Activated B cell treated with CpG ODN at 0.5 μM for 24 hours (primary cell): ENCODE results near the gene FCHO1. TPM values are rescaled to one million over a fixed set of nuclear protein-coding genes. Genes with fewer than 3 reads are reported as not detected.

Source experiments
- ATAC-seq: fragments of 200-7000 bp; cut with Tn5 transposase; one replicate; pipeline ENCODE4 v1.10.0; 2021; ENCODE audit warnings: low read depth, mild to moderate bottlenecking, moderate library complexity
- CTCF ChIA-PET: fragments of 350-600 bp; sonication (Branson Sonifier 250); formaldehyde crosslinking; loops from one replicate; lab custom pipeline; 2021; ENCODE audit warnings: antibody characterized with exemption; lab: Charles Lee
- POLR2A ChIA-PET: fragments of 350-600 bp; sonication (Branson Sonifier 250); formaldehyde crosslinking; loops from one replicate; lab custom pipeline; 2021; ENCODE audit warnings: antibody characterized with exemption; lab: Charles Lee
- DNase-seq: peaks from one replicate; pipeline ENCODE4 v3.0.0; 2022
- H3K27ac Mint-ChIP-seq: one replicate; pipeline ENCODE4 v1.8.0; 2020; ENCODE audit warnings: mixed read lengths
- H3K27me3 Mint-ChIP-seq: one replicate; pipeline ENCODE4 v1.8.0; 2021; ENCODE audit warnings: mixed read lengths
- H3K36me3 Mint-ChIP-seq: one replicate; pipeline ENCODE4 v1.8.0; 2021; ENCODE audit warnings: low read depth, mixed read lengths
- H3K4me1 Mint-ChIP-seq: one replicate; pipeline ENCODE4 v1.8.0; 2021; ENCODE audit warnings: mixed read lengths
- H3K4me3 Mint-ChIP-seq: one replicate; pipeline ENCODE4 v1.8.0; 2020; ENCODE audit warnings: mild to moderate bottlenecking, mixed read lengths
- H3K9me3 Mint-ChIP-seq: one replicate; pipeline ENCODE4 v1.8.0; 2020; ENCODE audit warnings: mixed read lengths
- intact Hi-C: fragments of 100-400 bp; cut with micrococcal nuclease; formaldehyde crosslinking; loops from one replicate; pipeline ENCODE4 v1.15.1; 2024
- total RNA-seq: library from RNA; stranded (reverse); gene quantifications from 2 replicates; pipeline ENCODE4 v1.2.3, GENCODE V29; 2022
- TF ChIP-seq, protein P1 (sequence below): fragments of 200-600 bp; IDR thresholded peaks from one replicate; pipeline ENCODE4 v1.8.0; 2022; ENCODE audit warnings: antibody characterized with exemption, mild to moderate bottlenecking

Gene FCHO1
- total RNA-seq, 1 donor from 2014 or later = 103 TPM

DNA sequence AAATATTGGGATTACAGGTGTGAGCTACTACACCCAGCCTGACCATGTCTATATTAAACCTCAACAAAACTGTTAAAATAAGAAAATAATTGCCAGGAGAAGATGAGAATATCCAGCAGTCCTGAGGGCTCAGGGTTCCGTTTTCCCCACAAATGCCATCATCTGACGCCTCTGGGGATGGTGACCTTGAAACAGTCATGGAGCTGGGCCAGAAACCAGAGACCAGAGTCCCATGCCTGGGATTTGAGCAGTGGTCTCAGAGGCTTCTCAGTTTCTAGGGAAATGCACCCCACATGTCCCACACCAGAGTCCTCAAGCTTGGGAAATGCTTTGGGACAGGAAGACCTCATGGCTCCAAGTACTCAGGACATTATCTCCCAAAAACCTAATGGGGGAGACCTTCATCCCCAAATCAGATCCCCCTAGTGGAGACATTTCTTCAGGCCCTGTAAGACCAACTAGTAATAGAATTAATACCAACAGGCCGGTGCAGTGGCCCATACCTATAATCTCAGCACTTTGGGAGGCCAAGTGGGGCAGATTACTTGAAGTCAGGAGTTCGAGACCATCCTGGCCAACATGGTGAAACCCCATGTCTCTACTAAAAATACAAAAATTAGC, 34.9 kb upstream of the FCHO1 start:
- CTCF ChIA-PET = interaction anchor here (1.2 kb wide), 1 partner anchor 50 kb away, joined by 5 read pairs; no protein-coding TSS in a partner anchor
- H3K27me3 Mint-ChIP-seq = no peaks in the 10 kb centered on the region
- TF ChIP-seq, protein P1, sequence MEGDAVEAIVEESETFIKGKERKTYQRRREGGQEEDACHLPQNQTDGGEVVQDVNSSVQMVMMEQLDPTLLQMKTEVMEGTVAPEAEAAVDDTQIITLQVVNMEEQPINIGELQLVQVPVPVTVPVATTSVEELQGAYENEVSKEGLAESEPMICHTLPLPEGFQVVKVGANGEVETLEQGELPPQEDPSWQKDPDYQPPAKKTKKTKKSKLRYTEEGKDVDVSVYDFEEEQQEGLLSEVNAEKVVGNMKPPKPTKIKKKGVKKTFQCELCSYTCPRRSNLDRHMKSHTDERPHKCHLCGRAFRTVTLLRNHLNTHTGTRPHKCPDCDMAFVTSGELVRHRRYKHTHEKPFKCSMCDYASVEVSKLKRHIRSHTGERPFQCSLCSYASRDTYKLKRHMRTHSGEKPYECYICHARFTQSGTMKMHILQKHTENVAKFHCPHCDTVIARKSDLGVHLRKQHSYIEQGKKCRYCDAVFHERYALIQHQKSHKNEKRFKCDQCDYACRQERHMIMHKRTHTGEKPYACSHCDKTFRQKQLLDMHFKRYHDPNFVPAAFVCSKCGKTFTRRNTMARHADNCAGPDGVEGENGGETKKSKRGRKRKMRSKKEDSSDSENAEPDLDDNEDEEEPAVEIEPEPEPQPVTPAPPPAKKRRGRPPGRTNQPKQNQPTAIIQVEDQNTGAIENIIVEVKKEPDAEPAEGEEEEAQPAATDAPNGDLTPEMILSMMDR = no peak
- H3K9me3 Mint-ChIP-seq = no peaks in the 10 kb centered on the region
- peaks cover 28% of the 10 kb centered on the region for H3K4me1 Mint-ChIP-seq
- DNase-seq (no peak), ATAC-seq (no peak)
- intact Hi-C loops = no loop called here
- H3K36me3 Mint-ChIP-seq = peaks cover 13% of the 10 kb centered on the region
- H3K27ac Mint-ChIP-seq = no peak overlapping the region
- POLR2A ChIA-PET = interaction anchor here (1.1 to 2.4 kb wide), 2 partner anchors 22 to 39 kb away, joined by 3 to 12 read pairs; no protein-coding TSS in a partner anchor
- H3K4me3 Mint-ChIP-seq = no peak overlapping the region

DNA sequence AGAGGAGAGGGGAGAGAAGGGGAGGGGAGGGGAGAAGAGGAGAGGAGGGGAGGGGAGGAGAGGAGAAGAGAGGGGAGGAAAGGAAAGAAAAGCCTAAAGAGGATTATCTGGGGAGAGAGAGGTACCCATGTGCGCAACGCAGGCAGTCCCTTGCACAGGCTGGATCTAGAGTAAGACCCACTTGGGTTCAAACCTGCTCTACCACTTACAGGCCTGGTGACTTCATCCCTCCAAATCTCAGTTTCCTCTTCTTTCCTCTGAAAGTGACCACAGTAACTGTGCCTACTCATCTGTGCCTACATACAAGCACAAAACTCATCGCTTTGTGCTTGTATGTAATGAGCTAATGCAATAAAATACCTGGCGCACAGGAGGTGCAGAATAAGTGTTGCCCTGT, 32.7 kb upstream of the FCHO1 start:
- ChIA-PET POLR2A (interaction anchor here (0.7 to 4.0 kb wide), 10 partner anchors 20 to 141 kb away, joined by 3 to 29 read pairs (median 7); partner anchors contain the start of genes FCHO1 and RPL18A), CTCF (interaction anchor here (0.9 to 2.9 kb wide), 5 partner anchors 15 to 141 kb away, joined by 3 to 14 read pairs (median 5); partner anchors contain the start of gene RPL18A)
- H3K4me3 Mint-ChIP-seq = peak overlapping the region; percentile 87
- peak overlapping the region; percentile 77 for H3K27ac Mint-ChIP-seq
- peaks cover 38% of the 10 kb centered on the region for H3K4me1 Mint-ChIP-seq
- no peaks in the 10 kb centered on the region for H3K27me3 Mint-ChIP-seq
- TF ChIP-seq, protein P1 = no peak
- intact Hi-C loops = no loop called here
- H3K36me3 Mint-ChIP-seq = peaks cover 23% of the 10 kb centered on the region
- ATAC-seq (no peak), DNase-seq (no peak)
- H3K9me3 Mint-ChIP-seq = no peaks in the 10 kb centered on the region

DNA sequence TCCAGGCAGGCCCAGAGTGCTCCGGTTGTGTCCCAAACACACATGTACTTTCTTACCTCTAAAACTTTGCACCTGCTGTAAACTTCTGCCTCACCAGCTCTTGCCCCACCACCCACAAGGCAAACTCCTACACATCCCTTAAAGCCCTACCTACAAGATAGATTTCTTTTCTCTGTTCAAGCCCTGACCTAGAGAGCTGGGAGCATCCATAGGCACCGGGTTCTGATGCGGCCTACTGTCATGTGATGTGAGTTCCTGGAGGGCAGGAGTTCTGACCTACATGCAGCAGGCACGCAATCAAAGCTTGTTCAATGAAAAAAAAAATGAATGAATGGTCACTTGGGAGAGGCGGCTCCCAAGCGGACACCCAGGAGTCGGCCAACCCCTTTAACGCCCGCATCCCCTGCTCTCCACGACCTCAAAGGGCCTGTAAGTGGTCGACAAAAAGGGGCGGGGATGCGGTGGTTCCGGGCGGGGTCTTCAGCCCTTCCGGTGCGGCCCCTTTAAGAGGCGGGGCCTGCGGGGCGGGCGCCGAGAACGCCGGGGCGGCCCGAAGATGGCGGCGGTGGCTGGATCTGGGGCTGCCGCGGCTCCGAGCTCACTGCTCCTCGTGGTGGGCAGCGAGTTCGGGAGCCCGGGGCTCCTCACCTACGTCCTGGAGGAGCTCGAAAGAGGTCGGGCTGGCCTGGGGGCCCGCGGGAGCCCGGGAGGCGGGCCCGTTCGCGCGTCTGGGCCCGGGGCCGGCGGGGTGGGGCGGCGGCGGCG, 32.1 kb upstream of the FCHO1 start, which contains the start of gene MAP1S:
TSS of gene MAP1S (plus strand) at position 534 of the 765 bp plus-strand sequence. CDS start at position 557, 23 bp downstream.
- POLR2A ChIA-PET = interaction anchor here (0.5 to 4.0 kb wide), 13 partner anchors 8 to 140 kb away, joined by 3 to 29 read pairs (median 6); partner anchors contain the start of genes FCHO1 and RPL18A
- TF ChIP-seq, protein P1 = no peak
- H3K4me3 Mint-ChIP-seq = peak within 1 kb of the TSS; percentile 89
- no peaks in the 10 kb centered on the region for H3K9me3 Mint-ChIP-seq
- ATAC-seq (peak; percentile 91), DNase-seq (peak; percentile 74)
- H3K27me3 Mint-ChIP-seq = no peaks in the 10 kb centered on the region
- H3K36me3 Mint-ChIP-seq = peaks cover 28% of the 10 kb centered on the region
- intact Hi-C loops = loop anchor here (1.0 kb wide), 4 partner anchors 28 to 57 kb away; partner anchors contain the start of gene FCHO1
- CTCF ChIA-PET = interaction anchor here (0.5 to 2.9 kb wide), 6 partner anchors 16 to 140 kb away, joined by 3 to 14 read pairs (median 4); partner anchors contain the start of gene RPL18A
- H3K27ac Mint-ChIP-seq = peak within 1 kb of the TSS; percentile 77
- H3K4me1 Mint-ChIP-seq = peaks cover 38% of the 10 kb centered on the region

DNA sequence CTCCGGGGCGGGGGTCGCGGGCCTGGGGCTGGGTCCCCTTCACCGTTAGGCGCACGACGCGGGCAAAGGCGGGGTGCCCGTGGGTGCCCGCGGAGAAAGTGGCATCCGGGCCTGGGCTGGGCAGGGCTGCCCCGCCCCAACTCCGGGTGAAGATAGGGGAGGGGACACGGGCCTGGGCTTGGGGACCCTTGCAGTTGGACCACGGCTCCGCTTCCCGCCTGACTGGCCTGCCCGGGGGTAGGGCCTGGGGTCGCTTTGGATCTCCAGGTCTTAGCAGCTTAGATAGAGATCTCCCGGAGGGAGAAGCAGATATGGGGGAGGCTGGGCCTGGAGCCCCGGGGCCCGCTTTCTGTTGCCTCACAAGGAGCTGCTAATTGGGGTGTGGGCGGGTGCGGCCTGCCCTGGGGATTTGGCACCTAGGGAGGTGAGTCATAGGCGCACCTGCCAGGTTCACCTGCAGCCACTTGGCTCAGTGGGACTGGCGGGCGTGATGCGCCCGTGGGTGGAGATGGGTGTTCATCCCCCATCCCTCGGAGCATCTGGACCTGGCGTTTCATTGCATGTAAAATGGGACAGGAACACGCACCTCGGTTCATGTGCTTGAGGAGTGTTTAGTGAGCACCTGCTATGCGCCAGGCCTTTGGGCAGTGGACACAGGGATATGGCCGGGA, 31.4 kb upstream of the FCHO1 start:
- H3K27me3 Mint-ChIP-seq = no peaks in the 10 kb centered on the region
- peak; percentile 48 for ATAC-seq
- peaks cover 35% of the 10 kb centered on the region for H3K36me3 Mint-ChIP-seq
- no peaks in the 10 kb centered on the region for H3K9me3 Mint-ChIP-seq
- intact Hi-C loops = loop anchor here (1.0 kb wide), 4 partner anchors 27 to 56 kb away; partner anchors contain the start of gene FCHO1
- DNase-seq = no peak
- H3K4me1 Mint-ChIP-seq = peaks cover 38% of the 10 kb centered on the region
- POLR2A ChIA-PET = interaction anchor here (0.5 to 4.0 kb wide), 11 partner anchors 9 to 140 kb away, joined by 3 to 29 read pairs (median 7); partner anchors contain the start of genes FCHO1, JAK3 and RPL18A
- peak overlapping the region; percentile 89 for H3K4me3 Mint-ChIP-seq
- TF ChIP-seq, protein P1 = no peak
- CTCF ChIA-PET = interaction anchor here (0.9 to 2.9 kb wide), 6 partner anchors 17 to 140 kb away, joined by 3 to 14 read pairs (median 5); partner anchors contain the start of gene RPL18A
- H3K27ac Mint-ChIP-seq = no peak overlapping the region
